Measurements from ENCODE around the gene PKD1L1.

- TF ChIP-seq CTCF (IDR thresholded peaks at IDR 0.05) (no peak), EZH2 (IDR thresholded peaks at IDR 0.05; ENCODE audit: borderline replicate concordance, insufficient read depth, low read depth, low read length, poor library complexity, severe bottlenecking) (no peak)
Measured at GRCh38 chr7:47837826-47838225, 110.4 kb downstream of the PKD1L1 start.

Measured in B cell (primary cell).